ENCODE results near the gene PTPRD. TPM values are rescaled to one million over a fixed set of nuclear protein-coding genes. Genes with fewer than 3 reads are reported as not detected.
"Not testable (repeated sequence)": the region's sequence is repeated elsewhere in the genome, so short reads cannot be mapped to it uniquely, and the experiment has no call there.

The PTPRD gene
- total and polyA plus RNA-seq, 7 experiments from 2014 or later: 0.71 TPM; not detected in 6

DNA sequence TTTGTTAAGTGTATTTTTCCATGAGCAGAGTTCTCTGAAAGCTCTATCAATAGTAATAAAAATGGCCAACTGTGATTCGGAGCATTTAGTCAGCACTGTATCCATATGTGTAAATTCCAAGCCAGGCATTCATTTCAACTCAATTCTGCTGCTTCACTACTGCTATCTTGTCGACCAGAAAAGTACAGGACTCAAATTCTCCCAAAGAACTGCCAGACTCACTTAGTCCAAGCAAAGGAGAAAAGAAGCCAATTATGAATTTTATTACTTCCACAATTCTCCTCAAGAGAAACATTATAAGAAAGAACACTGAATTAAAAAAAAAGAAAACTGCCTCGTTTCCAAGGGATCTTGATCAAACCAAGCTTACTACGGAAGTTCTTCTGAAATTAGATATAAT is 1906.9 kb downstream of the PTPRD start:
- H3K4me1 Mint-ChIP-seq: no peaks in the 10 kb centered on the region
- Histone ChIP-seq H3K9me3 (ENCODE audit: control insufficient read depth in 2 of 3, low read length in 3 of 3) (no peaks in the 10 kb centered on the region), H3K4me1 (ENCODE audit: control insufficient read depth in 2 of 2, insufficient read depth in 2 of 2, low read length in 2 of 2) (no peaks in the 10 kb centered on the region), H3K27ac (ENCODE audit: low read depth, low read length) (no peak overlapping the region), H3K27me3 (ENCODE audit: control insufficient read depth in 2 of 2, insufficient read depth in 2 of 2, low read length in 2 of 2) (no peaks in the 10 kb centered on the region), H3K4me3 (ENCODE audit: low read length) (no peak overlapping the region), H3K36me3 (ENCODE audit: control insufficient read depth in 2 of 3, insufficient read depth in 3 of 3, low read length in 3 of 3) (no peaks in the 10 kb centered on the region)
- DNase-seq (no peak), ATAC-seq (no peak)
- H3K27ac Mint-ChIP-seq: no peak overlapping the region
- H3K27me3 Mint-ChIP-seq: peaks cover 0 to 13% (median 8%) of the 10 kb centered on the region in 5 donors
- peaks cover 0 to 5% (median 0%) of the 10 kb centered on the region in 11 donors for H3K9me3 Mint-ChIP-seq
- intact Hi-C loops (cut with micrococcal nuclease): no loop called here
- no peaks in the 10 kb centered on the region for H3K36me3 Mint-ChIP-seq
- CTCF ChIA-PET: no interaction called here
- no peak overlapping the region for H3K4me3 Mint-ChIP-seq
- POLR2A ChIA-PET: no interaction called here

DNA sequence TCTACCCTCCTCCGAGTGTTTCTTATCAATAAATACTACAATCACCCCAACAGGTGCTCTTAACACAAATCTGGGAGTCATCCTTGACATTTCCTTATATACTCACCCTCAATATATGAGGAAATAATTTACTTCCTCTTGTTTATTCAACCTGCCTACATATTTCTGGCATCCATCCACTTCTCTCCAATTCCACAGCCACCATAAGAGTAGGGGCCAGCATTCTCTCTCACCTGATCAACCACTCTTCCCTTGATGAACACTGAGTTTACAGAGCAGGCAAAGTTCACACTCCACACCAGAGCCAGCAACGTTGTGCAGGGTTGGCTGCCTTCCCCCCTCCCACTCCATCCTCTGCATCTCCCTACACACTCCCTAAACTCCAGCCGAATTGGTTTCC is 1908.9 kb downstream of the PTPRD start:
- Mint-ChIP-seq H3K4me1 (no peaks in the 10 kb centered on the region), H3K36me3 (no peaks in the 10 kb centered on the region), H3K27ac (no peak overlapping the region), H3K27me3 (peaks cover 0 to 13% (median 8%) of the 10 kb centered on the region in 5 donors), H3K4me3 (no peak overlapping the region), H3K9me3 (peaks cover 0 to 5% (median 0%) of the 10 kb centered on the region in 11 donors)
- intact Hi-C loops (cut with micrococcal nuclease): no loop called here
- ATAC-seq: no peak
- no peaks in the 10 kb centered on the region for H3K9me3 ChIP-seq (ENCODE audit: control insufficient read depth in 2 of 3, low read length in 3 of 3)
- H3K36me3 ChIP-seq (ENCODE audit: control insufficient read depth in 2 of 3, insufficient read depth in 3 of 3, low read length in 3 of 3): no peaks in the 10 kb centered on the region
- ChIA-PET CTCF (no interaction called here), POLR2A (no interaction called here)
- no peak overlapping the region for H3K27ac ChIP-seq (ENCODE audit: low read depth, low read length)
- no peak for DNase-seq
- H3K4me3 ChIP-seq (ENCODE audit: low read length): no peak overlapping the region
- H3K4me1 ChIP-seq (ENCODE audit: control insufficient read depth in 2 of 2, insufficient read depth in 2 of 2, low read length in 2 of 2): no peaks in the 10 kb centered on the region
- H3K27me3 ChIP-seq (ENCODE audit: control insufficient read depth in 2 of 2, insufficient read depth in 2 of 2, low read length in 2 of 2): no peaks in the 10 kb centered on the region

DNA sequence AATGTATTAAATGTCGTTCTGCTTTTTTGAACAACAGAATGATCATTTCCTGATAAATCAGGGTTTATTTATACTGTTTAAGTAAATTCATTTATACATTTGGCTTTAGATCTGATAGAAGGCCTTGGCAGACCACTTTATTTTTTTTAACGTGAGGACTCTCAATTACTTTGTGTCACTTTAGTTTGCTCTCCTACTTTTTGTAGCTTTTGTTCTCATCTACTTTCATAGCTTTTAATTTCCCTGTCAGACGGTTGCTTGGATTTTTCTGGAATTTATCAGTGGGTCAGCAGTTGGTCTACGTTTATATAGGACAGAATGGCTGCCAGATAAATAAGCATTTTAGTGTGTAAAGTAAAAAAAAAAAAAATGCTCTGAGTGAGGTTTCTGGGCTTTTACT is 1910.9 kb downstream of the PTPRD start:
- Histone ChIP-seq H3K4me1 (ENCODE audit: control insufficient read depth in 2 of 2, insufficient read depth in 2 of 2, low read length in 2 of 2) (no peaks in the 10 kb centered on the region), H3K9me3 (ENCODE audit: control insufficient read depth in 2 of 3, low read length in 3 of 3) (no peaks in the 10 kb centered on the region), H3K27ac (ENCODE audit: low read depth, low read length) (no peak overlapping the region), H3K4me3 (ENCODE audit: low read length) (no peak overlapping the region), H3K27me3 (ENCODE audit: control insufficient read depth in 2 of 2, insufficient read depth in 2 of 2, low read length in 2 of 2) (no peaks in the 10 kb centered on the region), H3K36me3 (ENCODE audit: control insufficient read depth in 2 of 3, insufficient read depth in 3 of 3, low read length in 3 of 3) (no peaks in the 10 kb centered on the region)
- H3K4me1 Mint-ChIP-seq: no peaks in the 10 kb centered on the region
- ATAC-seq (no peak), DNase-seq (no peak)
- no peak overlapping the region for H3K4me3 Mint-ChIP-seq
- CTCF ChIA-PET: no interaction called here
- intact Hi-C loops (cut with micrococcal nuclease): no loop called here
- POLR2A ChIA-PET: no interaction called here
- H3K9me3 Mint-ChIP-seq: peaks cover 0 to 5% (median 0%) of the 10 kb centered on the region in 11 donors
- peaks cover 0 to 13% (median 8%) of the 10 kb centered on the region in 5 donors for H3K27me3 Mint-ChIP-seq
- H3K36me3 Mint-ChIP-seq: no peaks in the 10 kb centered on the region
- H3K27ac Mint-ChIP-seq: no peak overlapping the region

DNA sequence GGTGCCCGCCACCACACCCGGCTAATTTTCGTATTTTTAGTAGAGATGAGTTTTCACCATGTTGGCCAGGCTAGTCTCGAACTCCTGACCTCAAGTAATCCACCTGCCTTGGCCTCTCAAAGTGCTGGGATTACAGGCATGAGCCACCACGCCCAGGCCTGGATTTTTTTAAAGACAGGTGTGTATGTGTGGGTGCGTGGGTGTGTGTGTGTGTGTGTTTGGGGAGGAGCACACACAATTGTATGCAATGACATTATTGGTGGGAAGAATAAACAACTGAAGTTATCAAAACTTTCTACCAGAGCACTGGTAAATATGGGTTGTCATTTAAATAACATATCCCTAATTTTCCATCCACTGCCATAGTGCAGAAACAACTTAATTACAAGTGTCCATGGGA is 1915.2 kb downstream of the PTPRD start:
- H3K4me3 ChIP-seq (ENCODE audit: low read length); intact Hi-C loops (cut with micrococcal nuclease); H3K27me3 Mint-ChIP-seq; H3K9me3 Mint-ChIP-seq; H3K4me1 Mint-ChIP-seq; H3K27me3 ChIP-seq (ENCODE audit: control insufficient read depth in 2 of 2, insufficient read depth in 2 of 2, low read length in 2 of 2); ATAC-seq; H3K36me3 ChIP-seq (ENCODE audit: control insufficient read depth in 2 of 3, insufficient read depth in 3 of 3, low read length in 3 of 3); DNase-seq; H3K4me3 Mint-ChIP-seq; H3K9me3 ChIP-seq (ENCODE audit: control insufficient read depth in 2 of 3, low read length in 3 of 3); H3K27ac ChIP-seq (ENCODE audit: low read depth, low read length); POLR2A ChIA-PET; H3K36me3 Mint-ChIP-seq; H3K27ac Mint-ChIP-seq; H3K4me1 ChIP-seq (ENCODE audit: control insufficient read depth in 2 of 2, insufficient read depth in 2 of 2, low read length in 2 of 2): not testable (repeated sequence)
- CTCF ChIA-PET: interaction anchor here (0.7 kb wide), 1 partner anchor 825 kb away, joined by 3 read pairs; no protein-coding TSS in a partner anchor

DNA sequence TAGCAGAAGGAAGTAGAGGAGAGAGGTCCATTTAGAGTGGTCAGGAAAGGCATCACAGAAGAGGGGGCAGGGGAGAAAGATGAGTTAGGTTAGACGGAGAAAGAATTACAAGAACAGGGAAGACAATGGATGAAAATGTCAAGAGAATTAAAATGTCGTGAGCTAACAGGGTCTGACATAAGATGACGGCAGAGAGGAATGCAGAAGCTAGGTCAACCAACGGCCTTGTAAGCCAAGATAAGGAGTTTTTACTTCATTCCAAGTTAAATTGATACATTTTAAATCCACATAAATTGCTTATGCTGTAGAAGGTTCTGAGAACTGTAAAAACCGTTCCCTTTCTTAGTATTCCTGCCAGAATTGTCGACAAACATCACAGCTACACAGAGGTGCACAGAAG is 1916.3 kb downstream of the PTPRD start:
- Histone ChIP-seq H3K36me3 (ENCODE audit: control insufficient read depth in 2 of 3, insufficient read depth in 3 of 3, low read length in 3 of 3) (no peaks in the 10 kb centered on the region), H3K9me3 (ENCODE audit: control insufficient read depth in 2 of 3, low read length in 3 of 3) (no peaks in the 10 kb centered on the region), H3K27me3 (ENCODE audit: control insufficient read depth in 2 of 2, insufficient read depth in 2 of 2, low read length in 2 of 2) (no peaks in the 10 kb centered on the region), H3K27ac (ENCODE audit: low read depth, low read length) (no peak overlapping the region), H3K4me1 (ENCODE audit: control insufficient read depth in 2 of 2, insufficient read depth in 2 of 2, low read length in 2 of 2) (no peaks in the 10 kb centered on the region), H3K4me3 (ENCODE audit: low read length) (no peak overlapping the region)
- intact Hi-C loops (cut with micrococcal nuclease): no loop called here
- ChIA-PET CTCF (no interaction called here), POLR2A (no interaction called here)
- peaks cover 0 to 5% (median 0%) of the 10 kb centered on the region in 11 donors for H3K9me3 Mint-ChIP-seq
- H3K4me1 Mint-ChIP-seq: peaks cover 0 to 1% (median 0%) of the 10 kb centered on the region in 7 donors
- H3K36me3 Mint-ChIP-seq: no peaks in the 10 kb centered on the region
- no peak for DNase-seq
- H3K4me3 Mint-ChIP-seq: no peak overlapping the region
- ATAC-seq: no peak
- peaks cover 0 to 2% (median 0%) of the 10 kb centered on the region in 5 donors for H3K27me3 Mint-ChIP-seq
- H3K27ac Mint-ChIP-seq: no peak overlapping the region

DNA sequence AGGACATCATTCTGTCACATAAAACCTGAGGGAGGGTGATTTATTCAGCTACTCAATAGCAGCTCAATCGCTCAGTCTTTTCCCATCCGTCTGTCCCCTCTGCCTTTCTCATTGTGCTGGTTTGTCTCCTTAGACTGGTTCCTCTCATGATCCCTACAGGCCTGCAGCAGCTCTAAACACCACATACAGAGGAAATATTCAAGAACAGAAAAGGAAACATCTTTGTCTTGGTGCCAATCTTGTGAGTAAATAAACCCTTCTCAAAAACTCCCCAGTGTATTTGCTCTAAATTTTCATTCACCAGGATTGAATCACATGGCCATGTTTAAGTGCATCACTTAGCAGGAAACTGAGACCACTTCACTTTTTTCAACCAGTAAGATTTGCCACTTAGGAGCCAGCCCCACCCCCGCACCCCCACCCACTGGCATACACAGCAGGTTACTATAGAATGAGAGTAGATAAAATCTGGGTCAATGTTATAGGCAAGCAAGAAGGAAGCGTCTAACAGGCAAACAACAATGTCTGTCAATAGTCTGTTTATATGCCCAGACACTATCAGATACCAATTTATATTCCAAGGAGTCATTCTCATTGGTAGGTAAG is 1917.7 kb downstream of the PTPRD start:
- peaks cover 0 to 1% (median 0%) of the 10 kb centered on the region in 7 donors for H3K4me1 Mint-ChIP-seq
- no peaks in the 10 kb centered on the region for H3K27me3 Mint-ChIP-seq
- ChIA-PET POLR2A (no interaction called here), CTCF (no interaction called here)
- H3K9me3 ChIP-seq (ENCODE audit: control insufficient read depth in 2 of 3, low read length in 3 of 3): no peaks in the 10 kb centered on the region
- no peak for ATAC-seq
- H3K36me3 Mint-ChIP-seq: no peaks in the 10 kb centered on the region
- no peaks in the 10 kb centered on the region for H3K36me3 ChIP-seq (ENCODE audit: control insufficient read depth in 2 of 3, insufficient read depth in 3 of 3, low read length in 3 of 3)
- DNase-seq: no peak
- no peaks in the 10 kb centered on the region for H3K4me1 ChIP-seq (ENCODE audit: control insufficient read depth in 2 of 2, insufficient read depth in 2 of 2, low read length in 2 of 2)
- peaks cover 0 to 4% (median 0%) of the 10 kb centered on the region in 11 donors for H3K9me3 Mint-ChIP-seq
- H3K27ac ChIP-seq (ENCODE audit: low read depth, low read length): no peak overlapping the region
- no peak overlapping the region for H3K4me3 ChIP-seq (ENCODE audit: low read length)
- H3K27ac Mint-ChIP-seq: no peak overlapping the region
- no peaks in the 10 kb centered on the region for H3K27me3 ChIP-seq (ENCODE audit: control insufficient read depth in 2 of 2, insufficient read depth in 2 of 2, low read length in 2 of 2)
- intact Hi-C loops (cut with micrococcal nuclease): no loop called here
- no peak overlapping the region for H3K4me3 Mint-ChIP-seq

DNA sequence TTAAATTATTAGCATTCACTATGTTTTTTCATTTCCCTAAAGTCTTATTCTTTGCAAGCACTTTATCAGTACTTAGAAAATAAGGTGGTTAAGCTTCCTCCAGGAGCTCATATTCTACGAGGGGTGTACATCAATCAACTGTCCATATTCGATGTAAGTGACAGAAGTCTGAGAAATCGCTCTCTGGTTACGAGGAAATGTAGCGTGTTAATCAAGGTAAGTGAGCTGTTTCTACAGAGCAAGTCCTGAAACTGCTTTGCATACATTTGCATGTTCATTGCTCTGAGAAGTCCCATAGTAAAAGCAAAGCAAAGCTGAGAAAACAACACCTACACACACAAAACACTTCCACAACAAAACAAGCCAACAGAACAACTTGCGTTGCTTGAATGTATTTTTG is 1919.3 kb downstream of the PTPRD start:
- DNase-seq (no peak), ATAC-seq (no peak)
- CTCF ChIA-PET: no interaction called here
- no peak overlapping the region for H3K27ac Mint-ChIP-seq
- peaks cover 0 to 4% (median 0%) of the 10 kb centered on the region in 5 donors for H3K27me3 Mint-ChIP-seq
- H3K9me3 Mint-ChIP-seq: peaks cover 0 to 4% (median 0%) of the 10 kb centered on the region in 11 donors
- no peaks in the 10 kb centered on the region for H3K36me3 ChIP-seq (ENCODE audit: control insufficient read depth in 2 of 3, insufficient read depth in 3 of 3, low read length in 3 of 3)
- no peaks in the 10 kb centered on the region for H3K36me3 Mint-ChIP-seq
- no peaks in the 10 kb centered on the region for H3K27me3 ChIP-seq (ENCODE audit: control insufficient read depth in 2 of 2, insufficient read depth in 2 of 2, low read length in 2 of 2)
- H3K4me3 ChIP-seq (ENCODE audit: low read length): no peak overlapping the region
- H3K4me3 Mint-ChIP-seq: no peak overlapping the region
- POLR2A ChIA-PET: no interaction called here
- H3K4me1 Mint-ChIP-seq: peaks cover 0 to 1% (median 0%) of the 10 kb centered on the region in 7 donors
- intact Hi-C loops (cut with micrococcal nuclease): no loop called here
- no peak overlapping the region for H3K27ac ChIP-seq (ENCODE audit: low read depth, low read length)
- H3K9me3 ChIP-seq (ENCODE audit: control insufficient read depth in 2 of 3, low read length in 3 of 3): no peaks in the 10 kb centered on the region
- H3K4me1 ChIP-seq (ENCODE audit: control insufficient read depth in 2 of 2, insufficient read depth in 2 of 2, low read length in 2 of 2): no peaks in the 10 kb centered on the region
